EH (cell line): ENCODE measurements around the gene MAOA.
A peak's percentile ranks its signal among the peaks of the same experiment; 100 is the strongest.
"Not testable (repeated sequence)": the region's sequence is repeated elsewhere in the genome, so short reads cannot be mapped to it uniquely, and the experiment has no call there.

Source experiments
- DNase-seq: peaks from one replicate; pipeline ENCODE4 v3.0.0-alpha.2; 2015; ENCODE audit warnings: low read depth

Gene MAOA

DNA sequence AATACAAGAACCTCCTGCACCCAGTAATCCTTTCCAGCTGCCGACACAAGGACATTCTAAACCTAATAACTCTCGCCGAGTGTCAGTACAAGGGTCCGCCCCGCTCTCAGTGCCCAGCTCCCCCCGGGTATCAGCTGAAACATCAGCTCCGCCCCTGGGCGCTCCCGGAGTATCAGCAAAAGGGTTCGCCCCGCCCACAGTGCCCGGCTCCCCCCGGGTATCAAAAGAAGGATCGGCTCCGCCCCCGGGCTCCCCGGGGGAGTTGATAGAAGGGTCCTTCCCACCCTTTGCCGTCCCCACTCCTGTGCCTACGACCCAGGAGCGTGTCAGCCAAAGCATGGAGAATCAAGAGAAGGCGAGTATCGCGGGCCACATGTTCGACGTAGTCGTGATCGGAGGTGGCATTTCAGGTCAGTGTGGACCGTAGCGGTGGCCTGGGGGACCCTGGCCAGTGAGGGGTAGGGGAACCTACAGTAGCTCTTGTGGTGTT lies at the start of gene MAOA:
MAOA (plus strand) TSS at position 295 of the 490 bp plus-strand sequence; CDS start at position 338, 43 bp downstream.
- DNase-seq, result no peak

DNA sequence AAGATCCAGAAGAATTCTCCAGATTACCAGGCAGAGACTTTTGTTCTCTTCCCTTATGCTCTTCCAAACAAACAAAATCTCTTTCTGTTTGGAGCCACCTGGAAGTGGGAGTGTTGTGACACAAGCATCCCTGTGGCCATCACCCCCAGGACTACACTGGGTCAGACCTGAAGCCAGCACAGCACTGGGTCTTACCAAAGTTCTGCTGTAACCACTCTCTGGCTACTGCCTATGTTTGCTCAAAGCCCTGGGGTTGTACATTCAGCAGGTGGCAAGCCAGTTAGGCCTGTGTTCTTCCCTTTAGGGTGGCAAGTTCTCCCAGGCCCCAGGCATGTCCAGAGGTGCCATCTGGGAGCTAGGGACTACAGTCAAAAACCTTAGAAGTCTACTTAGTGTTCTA lies 43.7 kb upstream of the MAOA start:
- DNase-seq, result no peak

DNA sequence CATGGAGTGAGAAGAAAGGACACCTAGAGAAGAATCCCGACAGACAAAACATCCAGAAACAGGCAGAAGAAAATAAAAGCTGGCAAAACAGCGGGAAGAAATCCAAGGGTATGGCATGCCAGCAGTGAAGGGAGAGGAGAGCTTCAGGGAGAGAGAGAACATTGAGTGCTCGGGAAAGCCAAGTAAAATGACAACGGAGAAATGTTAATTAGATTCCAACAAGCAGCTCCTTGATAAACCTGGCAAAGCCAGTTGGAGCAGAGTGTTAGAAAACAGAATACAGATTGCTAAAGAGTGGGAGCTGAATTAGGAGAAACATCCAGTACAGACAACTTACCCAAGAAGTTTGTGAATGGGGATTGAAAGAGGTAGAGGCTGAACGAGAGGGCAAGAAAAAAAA lies 40.4 kb upstream of the MAOA start:
- DNase-seq, result no peak

DNA sequence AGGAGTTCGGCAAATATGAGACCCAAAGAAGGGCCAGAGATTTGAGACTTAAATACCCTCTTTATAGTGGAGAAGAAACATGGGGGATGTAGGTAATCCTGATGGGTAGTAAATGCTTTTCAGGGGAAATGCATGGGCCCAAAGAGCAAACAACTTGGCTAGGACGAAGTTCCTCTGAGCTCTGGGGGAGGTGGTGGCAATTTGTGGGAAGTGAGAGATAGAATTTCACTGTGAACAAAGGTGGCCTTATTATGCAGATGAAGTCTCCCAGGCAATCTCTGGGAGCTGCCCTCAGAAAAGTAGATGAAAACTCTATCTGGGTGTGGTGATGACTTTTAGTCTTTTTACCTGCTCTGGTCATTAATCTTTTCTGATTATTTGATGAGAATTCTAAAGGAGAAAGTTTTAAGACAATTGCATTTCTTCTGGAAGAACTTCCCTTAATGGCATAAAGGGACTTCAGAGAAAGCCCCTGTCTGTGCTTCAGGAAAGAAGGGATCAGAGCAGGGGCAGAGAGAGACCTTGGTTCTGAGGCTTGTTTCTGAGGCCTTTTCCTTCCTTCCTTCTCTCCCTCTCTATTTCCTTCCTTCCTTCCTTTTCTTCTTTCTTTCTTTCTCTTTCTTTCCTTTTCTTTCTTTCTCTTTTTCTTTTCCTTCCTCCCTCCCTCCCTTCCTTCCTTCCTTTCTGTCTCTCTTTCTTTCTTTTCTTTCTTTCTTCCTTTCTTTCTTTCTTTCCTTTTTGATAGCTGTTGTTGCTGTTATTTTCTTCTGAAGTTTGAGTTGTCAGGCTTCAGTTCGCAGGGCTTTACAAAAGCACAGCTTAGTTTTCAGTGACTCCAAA lies 37.5 kb upstream of the MAOA start:
- no peak for DNase-seq

DNA sequence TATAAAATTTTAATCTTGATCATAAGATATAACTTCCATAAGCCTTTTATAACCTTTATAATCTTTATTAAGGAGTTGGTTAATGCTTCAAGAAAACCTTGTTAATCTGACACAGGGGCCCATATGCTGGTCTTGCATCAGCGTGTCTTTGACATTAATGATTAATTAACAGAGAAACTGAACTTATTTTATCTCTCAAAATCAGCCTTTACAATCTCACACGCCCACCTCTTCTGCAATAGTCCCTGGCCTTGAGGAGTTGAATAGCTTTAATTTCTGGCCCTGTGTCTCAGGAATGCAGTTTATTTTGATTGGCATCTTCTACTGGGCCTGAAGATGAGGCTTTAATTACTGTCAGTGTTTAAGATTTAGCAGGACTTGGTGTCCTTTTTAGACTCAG lies 36.2 kb upstream of the MAOA start:
- DNase-seq, result not testable (repeated sequence)

DNA sequence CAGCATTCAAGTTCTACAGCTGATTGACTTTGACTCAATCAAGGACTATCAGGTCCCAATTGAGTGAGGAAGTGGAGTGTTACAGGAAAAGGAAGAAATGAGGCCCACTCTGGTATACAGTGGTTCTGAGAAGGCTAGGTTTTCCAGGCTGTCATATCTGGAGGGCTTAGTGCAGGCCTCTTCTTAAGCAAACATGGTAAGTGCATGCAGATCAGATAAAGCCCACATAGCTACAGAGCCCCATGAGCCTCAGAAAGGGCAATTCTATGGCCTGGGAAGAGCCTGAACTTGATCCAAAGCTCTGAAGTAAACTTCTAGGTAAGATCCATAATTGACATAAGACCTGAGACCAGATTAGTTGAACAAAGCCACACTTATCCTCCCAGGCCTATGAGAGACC lies 29.0 kb upstream of the MAOA start:
- DNase-seq, result no peak

DNA sequence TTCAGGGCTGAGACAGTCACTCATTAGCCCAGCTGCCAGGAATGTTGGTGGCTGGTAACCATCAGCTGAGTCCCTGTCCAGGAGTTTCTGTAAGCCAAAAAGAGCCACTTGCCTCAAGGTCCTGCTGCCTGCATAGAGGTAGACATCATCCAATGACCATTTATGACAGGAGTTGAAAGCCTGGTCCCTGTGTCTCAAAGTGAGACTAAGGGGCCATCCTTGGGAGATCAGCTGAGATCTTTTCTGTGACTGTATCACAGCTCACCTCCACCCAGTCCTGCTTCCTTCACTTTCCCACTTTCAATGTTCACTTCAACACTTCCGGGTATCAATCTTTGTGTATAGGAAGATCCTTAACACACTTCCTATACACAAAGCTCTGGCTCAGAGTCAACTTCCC lies 28.4 kb upstream of the MAOA start:
- DNase-seq, result no peak

DNA sequence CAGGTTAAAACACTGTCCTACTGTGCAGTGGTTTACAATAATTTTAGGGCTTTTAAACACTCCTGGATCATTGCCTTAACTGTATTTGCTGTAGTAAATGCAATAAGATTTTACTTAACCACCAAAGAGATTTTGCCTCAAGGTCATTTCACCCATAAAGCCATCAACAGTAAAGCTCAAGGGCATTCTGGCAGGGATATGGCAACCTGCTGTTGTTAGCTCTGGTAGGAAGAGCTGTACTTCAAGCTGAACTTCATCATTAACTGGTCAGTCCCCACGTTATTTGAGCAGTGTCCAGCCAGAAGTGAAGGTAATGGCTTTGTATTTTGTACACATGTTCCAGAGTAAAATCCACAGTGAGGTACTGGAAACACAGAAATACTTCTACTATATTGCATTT lies 26.9 kb upstream of the MAOA start:
- no peak for DNase-seq

DNA sequence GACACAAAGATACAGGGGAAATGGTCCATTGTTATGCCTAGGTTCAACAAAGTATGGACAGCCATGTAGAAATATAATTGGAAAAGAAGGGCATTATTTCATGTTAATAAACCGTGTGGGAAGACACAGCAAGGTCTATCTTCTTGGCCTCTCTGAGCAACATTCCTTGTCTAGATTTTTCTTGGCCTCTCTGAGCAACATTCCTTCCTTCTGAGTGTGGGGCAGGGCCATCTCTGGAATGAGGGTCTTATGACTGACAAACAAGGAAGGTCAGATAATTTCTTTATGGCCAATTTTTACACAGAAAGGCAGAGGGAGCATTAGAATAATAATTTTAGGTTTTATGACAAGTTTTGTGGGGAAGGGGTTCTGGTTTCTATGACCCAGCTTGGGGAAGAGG lies 24.3 kb upstream of the MAOA start:
- no peak for DNase-seq

DNA sequence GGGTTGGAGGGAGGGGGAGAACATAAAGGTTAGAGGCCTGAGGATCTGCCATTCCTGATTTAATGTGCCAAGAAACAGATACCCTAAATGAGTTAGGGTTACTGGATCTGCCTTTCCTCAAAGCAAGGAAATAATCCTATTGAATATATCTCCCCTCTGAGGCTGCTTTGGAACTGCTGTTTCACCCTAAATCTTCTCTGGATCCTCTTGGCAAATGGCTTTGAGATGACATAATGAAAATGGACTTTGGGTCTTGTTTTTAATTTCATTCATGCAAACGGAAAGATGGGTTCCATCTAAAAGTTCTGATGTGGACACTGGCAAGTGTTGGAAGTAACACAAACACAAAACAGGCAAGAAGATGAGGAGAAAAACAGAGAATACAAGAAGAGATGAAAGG lies 23.0 kb upstream of the MAOA start:
- DNase-seq, result no peak

DNA sequence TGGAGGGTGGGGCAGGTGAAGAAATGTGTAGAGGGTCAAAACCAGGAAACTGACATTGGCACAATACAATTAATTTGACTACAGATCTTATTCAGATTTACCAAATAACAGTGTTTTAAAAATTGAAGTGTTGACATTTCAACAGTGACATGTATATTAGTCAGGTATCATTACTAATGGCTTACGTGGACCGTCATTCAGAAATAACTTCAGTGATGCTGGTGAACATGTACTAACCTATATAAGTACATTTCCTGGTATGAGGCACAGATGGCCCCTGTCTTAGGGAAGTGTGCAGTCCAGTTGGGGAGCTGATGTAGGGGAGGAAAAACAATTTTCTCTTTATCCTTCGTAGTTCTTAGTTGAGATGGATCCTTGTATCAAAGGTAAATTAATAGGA lies 22.3 kb upstream of the MAOA start:
- DNase-seq, result no peak

DNA sequence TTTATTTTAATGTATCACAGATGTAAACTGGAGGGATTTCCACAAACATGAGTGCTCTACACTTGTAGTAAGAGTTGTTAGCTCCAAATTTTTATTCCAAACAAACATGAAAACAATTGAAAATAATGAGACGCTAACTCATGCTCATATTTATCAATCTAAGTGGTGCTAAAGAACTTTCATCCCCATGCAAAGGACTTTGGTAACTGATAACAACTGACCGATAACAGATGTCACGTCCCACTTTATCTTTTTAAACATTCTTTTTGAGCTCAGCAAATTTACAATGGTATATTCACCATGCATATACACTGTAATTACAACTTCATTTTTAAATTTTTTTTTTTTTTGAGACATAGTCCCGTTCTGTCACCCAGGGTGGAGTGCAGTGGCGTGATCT lies 15.6 kb upstream of the MAOA start:
- DNase-seq, result no peak

DNA sequence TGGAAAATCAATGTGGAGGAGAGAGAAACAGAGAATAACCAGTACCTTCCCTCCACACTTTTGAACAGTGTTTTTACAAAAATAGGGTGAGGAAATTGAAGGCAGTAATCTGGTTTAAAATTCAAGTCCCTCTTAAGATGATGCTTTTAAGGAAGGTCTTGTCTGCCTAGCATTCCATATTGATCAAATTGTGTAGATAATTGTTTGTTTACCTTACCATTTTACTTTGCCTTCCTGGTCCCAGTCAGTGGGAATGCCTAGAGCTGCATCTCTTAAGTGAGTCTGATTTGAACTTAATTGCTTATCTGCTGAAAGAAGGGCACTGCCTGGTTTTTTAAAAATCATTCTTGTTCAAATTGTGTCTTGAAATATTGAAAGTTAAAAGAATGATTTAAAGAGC lies 14.4 kb upstream of the MAOA start:
- no peak for DNase-seq

DNA sequence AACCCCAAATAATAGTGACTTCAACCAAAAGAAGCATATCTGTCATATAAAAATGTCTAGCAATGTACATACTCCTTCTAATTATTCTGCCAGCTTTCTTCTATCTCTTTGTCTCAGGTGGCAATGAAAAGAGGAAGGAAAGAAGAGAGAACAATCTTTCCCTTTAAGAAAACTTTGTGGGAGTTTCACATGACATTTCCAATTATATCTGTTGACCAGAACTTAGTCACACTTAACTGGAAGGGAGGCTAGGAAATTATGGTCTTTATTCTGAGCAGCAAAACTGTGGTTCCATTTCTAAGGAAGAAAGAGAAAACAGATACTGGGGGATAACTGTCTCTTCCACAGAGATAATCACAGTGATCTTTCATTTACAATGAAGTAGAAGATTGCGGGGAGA lies 12.9 kb upstream of the MAOA start:
- DNase-seq, result no peak

DNA sequence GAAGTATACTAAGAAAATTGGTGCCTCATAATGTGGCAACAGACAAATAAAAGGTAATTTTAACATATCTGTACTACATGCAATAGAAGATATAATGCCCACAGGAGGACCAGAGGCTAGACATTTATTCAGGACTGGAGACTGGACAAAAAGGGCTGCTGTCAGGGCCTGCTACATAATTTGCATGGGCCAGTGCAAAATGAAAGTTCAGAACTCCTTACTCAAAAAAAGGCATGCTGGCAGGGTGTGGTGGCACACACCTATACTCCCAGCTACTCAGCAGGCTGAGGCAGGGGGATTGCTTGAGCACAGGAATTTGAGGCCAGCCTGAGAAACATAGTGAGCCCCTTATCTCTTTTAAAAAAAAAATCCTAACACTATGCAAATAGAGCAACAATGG lies 12.4 kb upstream of the MAOA start:
- DNase-seq, result no peak

DNA sequence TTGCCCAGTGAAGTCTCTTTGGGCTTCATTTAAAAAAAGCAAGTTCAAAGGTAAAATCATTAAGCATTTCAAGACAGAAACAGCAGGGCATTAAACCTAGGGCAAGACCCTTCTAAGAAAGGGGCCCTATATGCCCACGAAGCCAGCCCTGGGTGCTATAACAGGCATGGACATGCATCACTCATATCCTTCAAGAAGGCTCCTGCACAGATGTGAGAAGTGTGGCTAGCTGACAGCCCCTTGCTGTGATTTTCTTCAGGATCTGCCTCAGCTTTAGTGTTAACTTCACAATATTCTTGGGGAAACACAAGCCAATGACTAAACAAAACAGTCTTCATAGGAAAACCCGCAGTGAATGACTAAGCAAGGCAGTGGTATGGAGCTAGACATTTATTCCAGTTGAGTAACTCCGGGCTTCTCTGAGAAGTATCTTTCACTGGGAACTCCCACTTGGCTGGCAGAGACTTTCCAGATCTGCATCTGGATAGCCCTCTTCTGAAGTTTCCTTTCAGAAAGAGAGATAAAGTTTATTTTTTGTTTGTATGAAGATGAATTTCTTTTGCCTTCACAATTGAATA lies 11.9 kb upstream of the MAOA start:
- peak; percentile 21 for DNase-seq

DNA sequence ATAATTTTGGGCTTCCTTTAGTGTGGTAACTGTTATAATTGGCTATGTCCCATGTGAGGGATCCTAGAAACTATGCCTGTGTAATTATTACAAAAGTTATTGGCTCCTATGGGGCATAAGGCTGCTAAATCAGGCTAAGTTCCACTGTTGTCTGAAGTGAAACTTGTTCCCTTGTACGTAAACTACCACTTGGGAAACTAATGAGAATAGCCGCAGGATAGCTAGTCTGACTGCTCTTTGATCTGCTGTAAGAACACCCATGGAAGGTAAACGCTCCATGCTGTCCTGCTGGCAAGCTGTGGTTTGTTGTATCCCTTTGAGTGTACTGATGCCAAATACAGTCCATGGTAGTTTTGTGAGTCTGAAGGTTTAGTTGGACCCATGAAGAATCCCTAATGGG lies 9.3 kb upstream of the MAOA start:
- DNase-seq, result no peak

DNA sequence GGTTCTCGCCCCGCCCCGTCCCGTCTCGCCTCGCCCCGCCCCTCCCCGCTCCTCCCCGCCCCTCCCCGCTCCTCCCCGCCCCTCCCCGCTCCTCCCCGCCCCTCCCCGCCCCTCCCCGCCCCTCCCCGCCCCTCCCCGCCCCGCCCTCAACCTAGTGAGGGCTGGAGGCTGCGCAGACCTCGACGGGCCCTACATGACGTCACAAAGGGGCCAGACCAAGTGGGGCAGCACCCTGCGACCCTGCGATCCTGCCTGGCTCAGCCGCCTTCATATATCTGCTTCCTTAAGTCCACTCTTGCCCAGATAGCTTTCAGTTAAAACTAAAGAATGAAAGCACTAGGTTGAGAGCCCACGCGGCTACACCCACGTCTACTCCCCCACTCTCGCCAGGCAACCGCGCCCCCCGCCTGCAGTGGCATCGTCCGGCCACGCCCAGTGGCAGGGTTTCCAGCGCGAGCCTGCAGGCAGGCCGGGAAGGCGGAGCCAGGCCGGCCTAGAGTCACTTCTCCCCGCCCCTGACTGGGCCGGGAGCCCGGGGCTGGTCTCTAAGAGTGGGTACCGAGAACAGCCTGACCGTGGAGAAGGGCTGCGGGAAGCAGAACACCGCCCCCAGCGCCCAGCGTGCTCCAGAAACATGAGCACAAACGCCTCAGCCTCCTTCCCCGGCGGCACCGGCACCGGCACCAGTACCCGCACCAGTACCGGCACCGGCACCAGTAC lies 1.5 kb upstream of the MAOA start:
- peak; percentile 87 for DNase-seq

DNA sequence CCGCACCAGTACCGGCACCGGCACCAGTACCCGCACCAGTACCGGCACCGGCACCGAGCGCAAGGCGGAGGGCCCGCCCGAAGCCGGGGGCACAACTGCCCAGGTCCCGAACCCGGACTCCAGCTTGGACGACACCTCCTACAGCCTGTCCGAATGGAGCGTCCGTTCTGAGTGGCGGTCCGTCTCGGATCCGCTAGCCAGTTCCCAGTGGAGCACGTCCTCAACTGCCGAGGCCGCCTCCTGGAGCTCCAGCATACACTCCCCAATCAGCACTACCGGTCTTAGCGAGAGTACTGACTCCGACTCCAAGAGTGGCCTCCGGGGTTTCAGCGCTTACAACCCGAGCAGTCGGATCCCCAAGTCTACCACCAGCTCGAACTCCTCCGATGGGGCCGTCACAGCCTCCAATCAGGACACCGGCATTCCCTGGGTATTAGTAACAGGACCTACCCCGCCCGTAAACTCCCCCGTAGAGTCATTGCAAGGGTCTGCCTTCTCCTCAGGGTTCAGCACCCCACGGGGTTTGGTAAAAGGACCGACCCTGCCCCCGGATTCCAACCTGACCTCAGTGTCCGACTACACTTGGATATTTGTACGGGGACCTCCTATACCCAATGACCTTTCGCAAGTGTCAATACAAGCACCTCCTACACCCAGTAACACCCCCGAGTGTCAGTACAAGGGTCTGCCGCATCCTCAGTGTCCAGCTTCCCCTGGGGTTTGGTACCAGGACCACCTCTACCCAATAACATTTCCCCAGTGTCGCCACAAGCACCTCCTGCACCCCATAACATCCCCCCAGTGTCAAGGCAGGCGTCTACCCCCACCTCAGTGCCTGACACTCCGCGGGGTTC lies 721 bp upstream of the MAOA start:
- peak; percentile 25 for DNase-seq

DNA sequence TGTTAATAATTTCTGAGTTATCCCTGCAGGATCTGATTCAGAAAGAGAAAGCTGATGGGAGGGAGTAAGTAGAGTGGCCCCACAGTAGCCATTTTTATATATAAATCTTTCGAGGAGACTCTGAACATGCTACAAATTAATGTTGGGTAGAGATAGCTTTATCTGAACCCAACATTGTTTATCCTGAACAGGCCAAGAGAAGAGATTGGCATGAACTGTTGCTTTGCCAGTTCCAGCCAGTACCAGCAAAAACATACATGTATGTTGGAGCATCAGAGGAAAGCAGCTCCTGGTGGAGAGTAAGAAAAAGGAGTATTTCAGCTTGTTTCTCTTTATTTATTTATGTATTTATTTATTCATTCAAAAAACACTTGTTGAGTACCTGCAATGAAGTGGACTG lies 1.6 kb downstream of the MAOA start:
- no peak for DNase-seq

DNA sequence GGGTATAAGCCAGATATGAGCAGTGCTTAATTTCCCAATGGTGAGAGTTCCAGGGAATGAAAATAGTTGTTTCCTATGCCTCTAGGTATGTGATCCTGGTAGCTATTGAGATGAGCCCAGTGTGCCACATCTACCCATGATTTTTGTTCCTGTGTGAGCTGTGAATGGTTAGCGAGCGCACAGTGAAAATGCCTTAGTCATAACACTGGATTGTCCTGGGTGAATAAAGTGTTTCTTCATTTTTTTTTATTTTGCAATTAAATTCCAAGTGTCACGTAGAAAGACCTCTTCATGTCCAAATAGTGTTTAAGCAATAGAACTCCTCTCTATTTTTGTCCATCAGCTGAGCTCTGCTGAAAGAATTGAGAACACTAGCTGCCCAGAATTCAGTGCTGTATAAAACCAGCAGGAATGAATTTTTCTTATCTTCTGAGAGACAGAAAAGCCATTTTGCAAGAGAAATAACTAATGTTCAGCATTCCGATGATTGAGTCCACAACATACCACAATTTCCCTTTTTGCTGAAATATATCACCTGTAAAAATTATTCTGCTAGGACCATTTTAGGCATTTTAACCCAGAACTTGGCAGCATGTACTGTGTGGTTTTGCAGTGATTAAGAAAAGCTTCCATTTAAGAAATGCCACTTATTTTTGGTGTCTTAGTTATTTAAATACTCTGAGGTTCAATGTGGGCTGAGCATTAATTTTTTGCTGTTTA lies 5.6 kb downstream of the MAOA start:
- no peak for DNase-seq

DNA sequence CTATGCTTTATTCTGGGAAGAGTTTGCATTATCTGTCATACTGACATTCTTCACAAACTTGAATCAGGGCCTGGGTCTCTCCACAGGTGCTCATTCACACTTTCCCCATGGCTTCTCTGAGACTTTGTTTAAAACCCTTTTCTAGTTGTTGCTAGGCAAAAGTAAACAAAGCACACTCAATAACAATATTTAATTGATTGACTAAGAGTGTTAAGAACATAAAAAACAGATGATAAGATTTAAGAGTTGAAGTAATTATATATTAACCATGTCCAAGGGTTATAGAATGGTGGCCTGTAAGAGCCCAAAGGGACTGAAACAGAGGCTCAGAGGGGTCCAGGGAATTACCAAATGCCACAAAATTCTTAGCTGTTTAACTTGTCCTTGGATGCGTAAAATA lies 7.1 kb downstream of the MAOA start:
- DNase-seq, result no peak
